ENCODE results near the gene PLD4.
"Not testable (repeated sequence)": the region's sequence is repeated elsewhere in the genome, so short reads cannot be mapped to it uniquely, and the experiment has no call there.

The PLD4 gene, protein sequence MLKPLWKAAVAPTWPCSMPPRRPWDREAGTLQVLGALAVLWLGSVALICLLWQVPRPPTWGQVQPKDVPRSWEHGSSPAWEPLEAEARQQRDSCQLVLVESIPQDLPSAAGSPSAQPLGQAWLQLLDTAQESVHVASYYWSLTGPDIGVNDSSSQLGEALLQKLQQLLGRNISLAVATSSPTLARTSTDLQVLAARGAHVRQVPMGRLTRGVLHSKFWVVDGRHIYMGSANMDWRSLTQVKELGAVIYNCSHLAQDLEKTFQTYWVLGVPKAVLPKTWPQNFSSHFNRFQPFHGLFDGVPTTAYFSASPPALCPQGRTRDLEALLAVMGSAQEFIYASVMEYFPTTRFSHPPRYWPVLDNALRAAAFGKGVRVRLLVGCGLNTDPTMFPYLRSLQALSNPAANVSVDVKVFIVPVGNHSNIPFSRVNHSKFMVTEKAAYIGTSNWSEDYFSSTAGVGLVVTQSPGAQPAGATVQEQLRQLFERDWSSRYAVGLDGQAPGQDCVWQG

DNA sequence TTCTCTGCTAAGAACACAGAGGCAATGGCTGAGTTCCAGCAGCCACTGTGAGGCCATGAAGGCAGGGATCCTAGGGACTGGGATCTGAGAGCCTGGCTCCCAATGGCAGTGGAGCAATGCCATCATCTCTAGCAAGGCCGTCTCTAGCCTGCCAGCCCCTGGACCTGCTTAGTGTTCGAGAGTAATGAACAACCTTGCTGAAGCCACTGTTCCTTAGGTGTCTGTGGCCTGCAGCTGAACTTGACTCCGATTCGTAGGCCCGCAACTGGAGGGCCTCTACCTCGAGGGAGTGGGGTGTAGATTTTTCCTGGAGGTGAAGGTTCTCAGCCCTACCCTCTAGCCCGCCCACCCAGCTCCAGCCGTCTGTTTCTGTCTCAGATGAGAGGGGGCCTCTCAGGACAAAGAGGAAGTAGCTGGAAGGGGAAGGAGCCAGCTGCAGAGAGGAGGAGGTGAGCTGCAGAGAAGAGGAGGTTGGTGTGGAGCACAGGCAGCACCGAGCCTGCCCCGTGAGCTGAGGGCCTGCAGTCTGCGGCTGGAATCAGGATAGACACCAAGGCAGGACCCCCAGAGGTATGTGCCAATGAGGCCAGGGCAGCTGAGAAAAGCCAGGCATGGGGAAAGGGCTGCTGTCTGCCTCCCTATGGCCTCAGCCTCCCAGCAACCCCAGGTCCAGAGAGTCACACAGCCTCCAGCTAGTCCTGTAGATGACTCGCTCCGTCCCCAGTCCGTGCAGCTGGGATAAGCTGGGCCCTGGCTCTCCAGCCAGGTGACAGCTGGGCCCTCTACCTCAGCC, at the start of gene PLD4:
Gene PLD4 (plus strand): TSS at position 459 of the 793 bp plus-strand sequence. CDS start 2,262 bp downstream, outside the sequence.
- DNase-seq, result peak; percentile 42

DNA sequence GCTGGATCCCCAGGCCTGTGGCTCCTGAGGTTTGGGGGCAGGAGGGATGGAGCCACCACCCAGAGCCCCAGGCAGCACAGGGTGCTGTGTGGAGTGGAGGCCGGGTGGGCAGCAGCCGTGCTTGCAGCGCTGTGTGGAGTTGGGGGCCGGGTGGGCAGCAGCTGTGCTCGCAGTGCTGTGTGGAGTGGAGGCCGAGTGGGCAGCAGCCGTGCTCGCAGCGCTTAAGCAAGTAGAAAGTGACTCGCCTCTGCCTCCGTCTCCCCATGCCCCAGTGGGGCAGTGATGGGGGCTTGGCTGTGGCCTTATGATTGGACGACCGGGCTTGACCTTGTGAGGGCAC, 49.3 kb upstream of the PLD4 start:
- DNase-seq, result no peak

DNA sequence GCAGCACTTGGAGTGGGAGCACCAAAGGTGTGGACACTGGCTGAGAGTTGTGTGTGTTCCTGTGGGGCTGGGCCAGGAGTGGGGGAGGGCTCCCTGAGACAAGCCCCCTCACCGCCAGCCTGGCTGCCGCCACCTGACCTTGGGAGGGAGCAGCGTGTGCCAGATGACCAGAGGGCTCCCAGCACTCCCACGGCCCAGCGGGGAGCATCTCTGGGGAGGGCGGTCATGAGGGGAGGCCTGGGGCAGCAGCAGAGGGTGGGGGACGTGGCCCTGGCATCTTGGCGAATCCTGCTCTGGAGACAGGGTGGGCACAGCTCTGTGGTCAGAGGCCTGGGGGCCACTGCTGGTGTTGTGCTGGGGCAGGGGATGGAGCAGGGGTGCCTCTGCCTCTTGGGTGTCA, 48.9 kb upstream of the PLD4 start:
- DNase-seq, result no peak

DNA sequence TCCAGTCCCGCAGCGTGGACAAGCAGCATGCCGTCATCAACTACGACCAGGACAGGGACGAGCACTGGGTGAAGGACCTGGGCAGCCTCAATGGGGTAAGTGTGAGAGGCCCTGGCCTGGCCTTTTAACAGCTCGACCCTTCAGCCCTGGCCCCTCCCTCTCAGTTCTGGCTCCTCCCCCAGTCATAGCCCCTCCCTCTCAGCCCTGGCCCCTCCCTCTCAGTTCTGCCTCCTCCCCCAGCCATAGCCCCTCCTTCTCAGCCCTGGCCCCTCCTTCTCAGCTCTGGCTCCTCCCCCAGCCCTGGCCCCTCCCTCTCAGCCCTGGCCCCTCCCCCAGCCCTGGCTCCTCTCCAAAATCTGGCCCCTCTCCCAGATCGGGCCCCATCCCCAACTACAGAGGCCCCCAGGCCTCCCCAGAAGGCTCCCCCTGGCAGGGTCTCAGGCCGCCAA, 48.4 kb upstream of the PLD4 start:
- peak; percentile 32 for DNase-seq

DNA sequence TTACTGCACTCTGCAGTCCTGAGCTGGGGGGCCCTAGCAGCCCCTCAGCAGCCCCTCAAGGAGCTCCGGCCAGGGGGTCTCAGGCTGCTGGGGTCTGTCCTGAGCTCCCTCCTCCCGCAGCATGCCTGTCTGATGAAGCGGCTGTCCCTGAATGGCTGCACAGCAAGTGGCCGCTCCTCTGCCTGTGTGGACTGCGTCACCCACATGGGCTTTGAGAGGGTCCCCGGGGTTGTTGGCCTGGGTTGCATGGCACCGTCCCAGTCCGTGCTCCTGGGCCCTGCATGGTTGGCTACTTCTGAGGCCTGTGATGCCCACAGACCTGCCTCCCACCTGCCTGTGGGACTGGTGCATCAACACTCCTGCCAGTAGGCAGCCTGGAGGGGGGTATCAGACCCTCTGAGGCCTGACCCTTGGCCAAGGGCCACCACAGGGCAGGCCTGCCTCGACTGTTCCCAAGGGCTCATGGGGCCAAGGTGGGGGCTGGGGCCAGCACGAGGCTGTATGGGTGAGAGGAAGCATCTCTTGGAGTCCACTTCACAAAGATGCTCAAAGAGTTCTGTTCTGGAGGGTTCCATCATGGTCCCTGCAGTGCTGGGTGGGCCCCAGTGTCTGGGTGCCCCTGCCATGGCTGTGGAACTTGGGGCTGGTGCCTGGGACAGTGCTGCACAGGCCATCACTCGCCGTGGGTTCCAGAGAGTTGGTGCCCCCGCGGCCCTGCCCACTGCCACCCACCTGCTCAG, 47.4 kb upstream of the PLD4 start:
- DNase-seq, result no peak

DNA sequence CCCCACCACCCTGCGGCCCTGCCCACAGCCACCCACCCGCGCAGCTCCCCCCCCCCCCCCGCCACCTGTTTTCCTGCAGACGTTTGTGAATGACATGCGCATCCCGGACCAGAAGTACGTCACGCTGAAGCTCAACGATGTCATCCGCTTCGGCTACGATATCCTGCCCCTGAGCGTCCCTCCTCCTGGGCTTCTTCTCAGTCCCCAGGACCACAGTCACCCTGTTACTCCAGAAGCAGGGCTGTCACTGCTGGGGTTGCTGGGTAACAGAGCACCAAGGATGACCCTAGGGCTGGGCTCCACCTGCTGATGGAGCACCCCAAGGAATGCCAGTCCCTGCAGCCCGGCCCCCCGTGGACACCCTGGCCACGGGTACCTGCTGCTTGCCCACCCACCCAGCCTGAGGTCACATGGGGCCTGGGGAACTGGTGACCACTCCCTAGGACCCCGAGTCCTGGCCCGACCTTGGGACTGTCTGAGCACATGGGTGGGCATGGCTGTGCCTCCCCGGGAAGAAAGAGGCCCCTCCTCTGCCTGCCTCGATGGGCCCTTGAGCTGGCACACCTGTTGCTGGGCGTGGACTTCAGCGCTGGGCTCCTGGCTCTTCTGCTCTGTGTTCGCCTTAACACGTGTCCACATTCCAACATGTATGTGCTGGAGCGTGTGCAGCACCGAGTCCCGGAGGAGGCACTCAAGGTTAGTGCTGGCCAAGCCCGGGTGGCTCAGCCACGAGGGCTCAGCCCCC, 46.7 kb upstream of the PLD4 start:
- no peak for DNase-seq

DNA sequence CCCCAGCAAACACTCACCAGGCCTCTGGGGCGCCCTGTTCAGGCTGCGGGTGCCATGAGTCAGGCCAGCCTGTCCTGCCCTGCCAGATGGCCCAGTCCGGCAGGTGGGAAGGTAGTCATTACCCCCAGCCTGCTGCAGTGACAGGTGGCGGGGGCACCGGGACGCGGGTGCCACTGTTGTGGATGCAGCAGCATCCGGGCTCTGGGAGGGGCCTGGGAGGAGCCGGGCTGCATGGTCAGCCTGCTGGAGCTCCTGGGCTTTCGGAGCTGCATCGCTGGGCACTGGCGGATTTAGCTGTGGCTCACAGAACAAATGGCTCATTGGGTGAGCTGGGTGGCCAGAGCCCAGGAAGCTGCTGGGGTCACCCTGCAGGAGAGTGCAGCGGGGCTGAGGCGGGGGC, 46.1 kb upstream of the PLD4 start:
- DNase-seq, result no peak

DNA sequence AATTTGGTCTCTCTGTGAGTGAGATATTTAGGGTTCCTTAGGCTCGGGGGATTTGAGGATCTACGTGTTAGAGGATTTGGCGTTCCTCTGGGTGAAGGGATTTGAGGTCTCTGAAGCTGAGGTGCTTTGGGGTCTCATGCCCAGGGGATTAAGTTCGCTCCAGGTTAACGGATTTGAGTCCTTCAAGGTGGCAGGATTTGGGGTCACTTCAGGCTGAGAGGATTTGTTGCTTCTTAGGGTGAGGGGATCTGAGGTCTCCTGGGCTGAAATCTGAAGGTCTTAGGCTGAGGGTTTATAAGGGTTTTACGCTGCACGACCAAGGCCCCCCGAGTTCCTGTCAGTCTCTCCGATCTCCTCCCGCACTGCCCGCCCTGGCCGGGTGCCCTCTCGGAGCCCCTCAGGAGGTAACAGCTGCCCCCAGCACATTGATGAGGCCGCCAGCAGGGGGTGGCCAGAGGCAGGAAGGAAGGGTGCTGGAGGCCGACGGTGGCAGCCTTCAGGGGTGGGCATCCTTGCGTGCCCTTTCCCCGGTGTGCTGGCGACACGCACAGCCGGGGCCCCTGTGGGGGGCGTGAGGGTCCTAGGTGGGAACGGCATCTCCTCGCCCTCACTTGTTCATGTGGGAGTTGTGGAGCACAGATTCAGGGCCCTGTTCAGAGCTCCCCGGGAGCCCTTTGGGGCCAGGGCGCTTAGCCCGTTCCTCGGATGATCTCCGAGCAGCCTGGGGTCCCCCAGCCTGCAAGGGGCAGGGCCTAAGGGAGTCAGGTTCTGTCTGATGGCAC, 45.3 kb upstream of the PLD4 start:
- no peak for DNase-seq

DNA sequence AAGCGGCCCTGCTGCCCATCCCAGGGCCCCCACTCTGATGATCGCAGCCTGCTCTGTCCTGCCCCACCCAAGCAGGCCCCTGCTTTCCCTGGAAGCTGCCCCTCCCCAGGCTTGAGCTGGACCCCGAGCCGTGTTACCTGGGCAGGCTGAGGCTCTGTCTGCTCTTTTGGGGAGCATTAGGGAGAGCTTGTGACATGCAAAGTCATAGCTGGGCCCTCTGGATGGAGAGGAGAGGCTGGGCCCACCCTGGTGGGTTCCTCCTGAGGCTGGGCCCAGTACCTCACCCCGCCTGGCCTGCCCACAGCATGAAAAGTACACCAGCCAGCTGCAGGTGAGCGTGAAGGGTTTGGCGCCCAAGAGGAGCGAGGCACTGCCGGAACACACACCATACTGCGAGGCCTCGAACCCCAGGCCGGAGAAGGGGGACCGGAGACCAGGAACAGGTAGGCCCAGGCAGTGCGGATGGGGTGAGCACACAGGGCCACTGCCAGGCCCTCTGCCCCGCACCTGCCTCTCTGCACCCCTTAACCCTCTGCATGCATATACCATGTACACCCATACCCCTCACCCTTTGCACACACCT, 44.6 kb upstream of the PLD4 start:
- DNase-seq, result no peak

DNA sequence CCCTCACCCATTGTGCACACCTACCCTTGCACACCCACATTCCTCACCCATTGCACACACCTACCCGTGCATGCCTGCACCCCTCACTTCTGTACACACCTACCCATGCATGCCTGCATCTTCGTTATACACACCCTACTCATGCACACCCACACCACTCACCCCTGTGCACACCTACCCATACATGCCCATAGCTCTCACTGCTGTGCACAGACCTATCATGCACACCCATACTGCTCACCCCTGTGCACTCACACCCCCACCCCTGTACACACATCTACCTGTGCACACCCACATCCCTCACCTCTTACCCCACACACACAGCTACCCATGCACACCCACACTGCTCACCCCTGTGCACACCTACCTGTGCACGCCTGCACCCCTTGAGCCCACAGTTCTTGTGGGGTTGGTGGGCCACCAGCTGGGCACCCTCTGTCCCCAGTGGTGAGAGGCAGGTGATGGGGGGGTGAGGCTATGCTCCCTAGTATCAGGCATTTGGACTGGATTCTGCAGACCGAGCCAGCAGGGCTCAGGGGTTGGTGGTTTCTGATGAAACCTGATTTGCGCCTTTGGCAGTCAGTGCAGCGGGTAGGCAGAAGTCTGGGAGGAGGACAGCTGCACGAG, 44.0 kb upstream of the PLD4 start:
- DNase-seq, result no peak

DNA sequence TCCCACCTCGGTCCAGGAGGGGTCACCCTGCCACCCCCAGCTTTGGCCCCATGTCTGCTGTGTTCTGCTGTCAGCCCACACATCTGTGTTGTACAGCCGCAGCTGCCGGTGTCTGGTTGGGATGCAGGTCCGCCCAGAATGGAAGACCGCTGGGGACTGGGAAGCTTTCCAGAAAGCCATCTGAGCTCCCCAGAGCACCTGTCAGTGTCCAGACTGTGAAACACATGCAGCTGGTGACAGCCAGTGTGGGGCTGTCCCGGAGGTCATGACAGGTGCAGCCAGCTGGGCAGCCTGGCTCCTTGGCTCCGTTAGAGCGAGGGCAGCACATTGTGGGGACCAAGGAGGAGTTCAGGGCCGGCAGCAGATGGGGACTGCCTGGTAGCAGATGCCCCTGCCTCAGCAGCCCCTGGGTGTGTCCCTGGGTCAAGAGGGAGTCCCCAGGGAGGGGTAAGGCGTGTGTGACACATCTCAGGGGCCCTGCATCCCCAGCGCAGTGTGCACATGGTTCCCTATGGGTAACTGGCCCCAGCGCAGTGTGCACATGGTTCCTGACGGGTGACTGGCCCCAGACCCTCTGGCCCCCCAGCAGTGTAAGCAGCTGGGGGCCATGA, 43.2 kb upstream of the PLD4 start:
- no peak for DNase-seq

DNA sequence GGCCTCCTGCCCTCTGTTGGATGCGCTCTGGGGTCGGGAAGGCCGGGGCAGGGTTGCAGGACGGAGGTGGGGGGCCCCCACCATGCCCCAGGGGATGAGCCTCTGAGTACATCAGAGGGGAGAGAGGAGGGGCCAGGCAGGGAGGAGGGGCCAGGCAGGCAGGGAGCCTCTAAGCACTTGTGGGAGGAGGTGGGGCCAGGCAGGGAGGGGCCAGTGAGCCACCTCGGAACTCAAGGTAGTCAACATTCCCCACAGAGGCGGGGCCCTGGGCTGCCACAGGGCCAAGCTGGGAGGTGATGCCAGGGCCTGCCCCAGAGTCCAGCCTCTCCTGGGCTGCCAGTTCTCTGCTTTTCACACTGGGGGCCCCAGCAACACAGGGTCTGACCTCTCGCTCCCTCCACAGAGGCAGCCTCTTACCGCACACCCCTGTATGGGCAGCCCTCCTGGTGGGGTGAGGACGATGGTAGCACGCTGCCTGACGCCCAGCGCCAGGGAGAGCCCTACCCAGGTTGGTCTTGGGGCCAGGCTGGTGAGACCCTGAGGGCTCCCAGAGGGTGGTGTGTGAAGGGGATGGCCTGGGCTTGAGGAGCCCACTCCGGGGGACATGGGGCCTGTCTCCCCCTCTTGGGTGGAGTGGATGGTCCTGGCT, 42.2 kb upstream of the PLD4 start:
- DNase-seq, result no peak

DNA sequence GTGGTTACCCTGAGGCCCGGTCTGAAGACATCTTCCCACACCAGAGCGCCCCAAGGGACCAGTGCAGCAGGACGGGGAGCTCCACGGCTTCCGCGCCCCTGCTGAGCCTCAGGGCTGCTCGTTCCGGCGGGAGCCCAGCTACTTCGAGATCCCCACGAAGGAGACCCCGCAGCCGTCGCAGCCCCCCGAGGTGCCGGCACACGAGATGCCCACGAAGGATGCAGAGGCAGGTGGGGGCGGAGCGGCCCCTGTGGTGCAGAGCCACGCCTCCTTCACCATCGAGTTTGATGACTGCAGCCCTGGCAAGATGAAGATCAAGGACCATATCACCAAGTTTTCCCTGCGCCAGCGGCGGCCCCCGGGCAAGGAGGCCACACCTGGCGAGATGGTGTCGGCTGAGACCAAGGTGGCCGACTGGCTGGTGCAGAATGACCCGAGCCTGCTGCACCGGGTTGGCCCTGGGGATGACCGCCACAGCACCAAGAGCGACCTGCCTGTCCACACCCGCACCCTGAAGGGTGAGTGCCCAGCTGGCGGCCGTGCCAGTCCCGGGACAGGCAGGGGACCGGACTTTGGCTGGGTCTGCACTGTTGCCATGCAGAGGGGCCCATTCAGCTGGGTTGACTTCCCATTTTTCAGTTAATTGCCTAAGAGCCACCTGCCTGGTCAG, 41.6 kb upstream of the PLD4 start:
- no peak for DNase-seq

DNA sequence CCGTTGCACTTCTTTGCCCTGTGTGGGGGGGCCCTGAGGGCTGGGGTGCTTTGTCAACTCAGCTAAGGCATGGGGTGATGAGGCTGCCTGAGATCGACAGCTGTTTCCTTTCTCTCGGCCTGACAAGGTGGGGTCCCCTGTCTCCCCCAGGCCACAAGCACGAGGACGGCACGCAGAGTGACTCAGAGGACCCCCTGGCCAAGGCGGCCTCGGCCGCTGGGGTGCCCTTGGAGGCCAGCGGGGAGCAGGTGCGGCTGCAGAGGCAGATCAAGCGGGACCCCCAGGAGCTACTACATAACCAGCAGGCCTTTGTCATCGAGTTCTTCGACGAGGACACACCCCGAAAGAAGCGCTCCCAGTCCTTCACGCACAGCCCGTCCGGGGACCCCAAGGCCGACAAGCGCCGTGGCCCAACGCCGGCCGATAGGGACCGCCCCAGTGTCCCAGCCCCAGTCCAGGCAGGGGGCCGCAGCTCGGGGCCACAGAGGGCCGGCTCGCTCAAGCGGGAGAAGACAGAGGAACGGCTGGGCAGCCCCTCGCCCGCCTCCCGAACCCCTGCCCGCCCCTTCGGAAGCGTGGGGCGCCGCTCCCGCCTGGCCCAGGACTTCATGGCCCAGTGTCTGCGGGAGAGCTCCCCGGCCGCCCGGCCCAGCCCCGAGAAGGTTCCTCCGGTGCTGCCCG, 40.9 kb upstream of the PLD4 start:
- no peak for DNase-seq

DNA sequence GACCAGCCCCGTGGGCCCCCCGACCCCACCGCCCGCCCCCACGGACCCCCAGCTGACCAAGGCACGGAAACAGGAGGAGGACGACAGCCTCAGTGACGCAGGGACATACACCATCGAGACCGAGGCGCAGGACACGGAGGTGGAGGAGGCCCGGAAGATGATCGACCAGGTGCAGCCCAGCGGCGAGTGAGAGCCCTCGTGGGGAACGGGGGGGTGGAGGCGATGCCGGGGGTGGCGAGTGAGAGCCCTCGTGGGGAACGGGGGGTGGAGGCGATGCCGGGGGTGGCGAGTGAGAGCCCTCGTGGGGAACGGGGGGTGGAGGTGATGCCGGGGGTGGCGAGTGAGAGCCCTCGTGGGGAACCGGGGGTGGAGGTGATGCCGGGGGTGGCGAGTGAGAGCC, 40.3 kb upstream of the PLD4 start:
- DNase-seq, result not testable (repeated sequence)

DNA sequence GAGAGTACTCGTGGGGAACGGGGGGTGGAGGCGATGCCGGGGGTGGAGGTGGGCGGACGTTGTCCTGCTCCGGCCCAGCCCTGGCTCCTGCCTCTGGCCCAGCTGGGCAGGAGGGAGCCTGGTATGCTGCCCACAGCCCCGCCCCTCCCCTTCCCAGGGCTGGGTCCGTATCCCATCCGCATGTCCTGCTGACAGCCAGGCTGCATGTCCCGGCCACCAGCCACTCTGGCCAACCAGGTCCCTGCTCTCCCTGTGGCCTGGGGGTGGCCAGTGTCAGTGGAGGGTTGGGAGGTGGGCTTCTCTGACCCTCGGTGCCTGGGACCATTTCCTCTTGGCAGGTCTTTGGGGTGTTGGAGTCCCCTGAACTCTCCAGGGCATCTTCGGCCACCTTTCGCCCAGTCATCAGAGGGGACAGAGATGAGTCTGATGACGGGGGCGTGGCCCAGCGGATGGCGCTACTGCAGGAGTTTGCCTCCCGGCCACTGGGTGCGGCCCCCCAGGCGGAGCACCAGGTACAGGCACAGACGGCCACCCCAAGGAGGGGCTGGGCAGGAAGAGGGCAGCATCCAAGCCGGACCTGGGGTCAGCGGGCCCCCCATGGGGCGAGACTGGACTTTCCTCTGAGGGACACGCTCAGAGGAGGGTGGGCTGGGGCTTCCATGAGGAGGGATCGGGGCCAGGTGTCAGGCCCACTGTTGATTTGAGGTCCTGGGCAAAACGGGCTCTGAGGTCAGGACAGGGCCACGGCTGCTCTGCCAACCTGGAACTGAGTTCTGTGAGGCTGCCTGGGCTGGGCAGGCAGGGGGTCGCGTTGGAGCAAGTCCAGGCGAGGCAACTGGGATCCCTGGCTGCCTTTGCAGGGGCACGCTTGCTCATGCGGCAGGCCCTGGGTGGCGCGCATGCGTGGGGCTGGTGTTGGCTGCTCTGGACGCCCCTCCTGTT, 39.4 kb upstream of the PLD4 start:
- DNase-seq, result no peak

DNA sequence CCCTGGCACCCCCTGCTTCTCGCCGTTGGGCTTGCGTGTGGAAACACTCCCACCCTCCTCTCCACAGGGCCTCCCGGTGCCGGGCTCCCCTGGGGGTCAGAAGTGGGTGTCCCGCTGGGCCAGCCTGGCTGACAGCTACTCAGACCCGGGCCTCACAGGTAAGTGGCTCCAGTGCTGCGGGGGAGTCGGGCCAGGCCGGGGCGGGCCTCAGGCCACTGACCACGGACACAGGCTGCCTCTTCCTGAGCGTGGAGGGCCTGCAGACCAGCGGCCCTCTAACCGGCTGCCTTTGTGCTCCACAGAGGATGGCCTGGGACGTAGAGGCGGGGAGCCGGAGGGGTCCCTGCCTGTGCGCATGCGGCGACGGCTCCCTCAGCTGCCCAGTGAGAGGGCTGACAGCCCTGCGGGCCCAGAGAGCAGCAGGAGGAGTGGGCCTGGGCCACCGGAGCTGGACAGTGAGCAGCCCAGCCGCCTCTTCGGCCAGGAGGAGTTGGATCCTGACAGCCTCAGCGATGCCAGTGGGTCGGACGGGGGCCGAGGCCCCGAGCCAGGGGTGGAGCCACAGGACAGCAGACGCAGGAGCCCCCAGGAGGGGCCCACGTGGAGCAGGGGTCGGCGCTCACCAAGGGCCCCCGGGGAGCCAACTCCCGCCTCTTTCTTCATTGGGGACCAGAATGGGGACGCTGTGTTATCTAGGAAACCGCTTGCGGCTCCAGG, 38.5 kb upstream of the PLD4 start:
- no peak for DNase-seq

Data from inflammatory macrophage treated with lipopolysaccharide for 4 hours (primary cell).